Activated effector memory CD4-positive, alpha-beta T cell treated with Interleukin-2 at 50 U/mL for 16 hours (primary cell): ENCODE measurements around the gene ARL5C.

Source experiments
- DNase-seq: peaks from one replicate; pipeline ENCODE4 v3.0.0-alpha.2; 2020

ARL5C gene

DNA sequence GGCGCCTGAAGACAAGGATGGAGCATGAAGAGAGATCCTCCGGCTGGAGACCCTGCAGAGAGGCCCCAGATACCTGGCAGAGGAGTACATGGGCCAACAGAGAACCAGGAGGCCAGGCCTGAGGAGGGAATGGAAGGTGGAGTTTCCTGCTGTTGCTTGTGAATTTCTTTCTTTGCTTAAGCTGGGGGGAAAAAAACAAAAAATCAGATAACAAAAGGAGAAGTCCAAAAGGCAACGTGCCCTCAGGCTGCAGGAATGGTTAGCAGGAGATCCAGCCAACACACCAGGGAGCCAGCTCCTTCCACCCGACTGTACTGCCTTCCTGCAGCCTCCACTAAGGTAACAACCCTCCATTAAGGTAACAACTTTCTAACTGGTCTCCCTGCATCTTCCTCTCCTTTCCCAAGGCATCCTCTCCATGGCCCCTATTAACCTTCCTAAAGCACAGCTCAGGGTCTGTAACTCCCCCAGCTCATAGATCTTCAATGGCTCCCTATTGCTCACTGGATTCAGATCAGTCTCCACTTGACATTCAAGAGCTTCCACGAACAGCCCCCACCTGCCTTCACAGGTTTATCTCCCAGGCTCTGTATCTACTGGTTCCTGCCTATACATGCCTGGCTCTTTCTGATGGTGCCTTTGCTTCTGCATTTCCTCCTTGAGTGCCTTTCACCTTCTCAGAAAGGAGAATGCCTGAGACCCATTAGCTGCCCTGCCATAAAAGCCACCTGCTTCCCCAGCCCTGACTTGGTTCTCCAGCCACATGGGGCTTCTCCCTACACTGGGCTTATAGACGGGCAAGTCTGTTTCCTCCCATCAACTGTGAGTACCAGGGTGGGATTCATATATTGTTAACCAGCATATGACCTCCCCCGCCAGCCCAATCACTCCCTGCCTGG lies 725 bp upstream of the ARL5C start:
- DNase-seq, result no peak

DNA sequence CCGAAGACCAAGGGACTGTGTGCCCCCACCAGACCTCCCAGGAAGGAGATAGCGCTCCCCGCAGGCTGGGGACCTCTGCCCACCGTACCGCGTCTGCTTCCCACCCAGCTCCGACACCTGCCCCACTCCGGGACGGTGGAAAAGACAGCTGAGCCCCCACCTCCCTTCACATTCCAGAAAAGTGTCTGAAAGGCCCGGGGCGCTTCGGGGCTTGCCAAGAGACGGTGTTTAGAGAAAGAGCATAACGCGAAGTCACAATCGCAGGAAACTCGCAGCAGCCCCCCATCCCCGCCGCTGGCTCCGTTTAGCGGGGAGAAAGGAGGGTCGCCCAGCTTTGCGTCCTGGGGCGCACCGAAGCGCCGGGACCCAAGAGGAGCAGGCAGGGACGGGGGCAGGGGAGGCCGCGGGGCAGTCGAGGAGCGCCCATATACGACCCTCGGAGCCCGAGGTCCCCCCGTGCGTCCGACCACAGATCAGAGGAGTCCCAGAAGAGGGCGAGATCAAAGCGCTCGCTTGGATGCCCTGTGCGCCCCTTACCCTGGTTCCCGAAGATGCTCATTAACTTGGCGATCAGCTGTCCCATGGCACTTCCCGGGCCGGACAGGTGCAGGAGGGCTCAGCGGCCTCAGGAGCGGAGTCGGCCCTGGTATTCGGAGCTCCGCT lies 652 bp downstream of the ARL5C start:
- no peak for DNase-seq

DNA sequence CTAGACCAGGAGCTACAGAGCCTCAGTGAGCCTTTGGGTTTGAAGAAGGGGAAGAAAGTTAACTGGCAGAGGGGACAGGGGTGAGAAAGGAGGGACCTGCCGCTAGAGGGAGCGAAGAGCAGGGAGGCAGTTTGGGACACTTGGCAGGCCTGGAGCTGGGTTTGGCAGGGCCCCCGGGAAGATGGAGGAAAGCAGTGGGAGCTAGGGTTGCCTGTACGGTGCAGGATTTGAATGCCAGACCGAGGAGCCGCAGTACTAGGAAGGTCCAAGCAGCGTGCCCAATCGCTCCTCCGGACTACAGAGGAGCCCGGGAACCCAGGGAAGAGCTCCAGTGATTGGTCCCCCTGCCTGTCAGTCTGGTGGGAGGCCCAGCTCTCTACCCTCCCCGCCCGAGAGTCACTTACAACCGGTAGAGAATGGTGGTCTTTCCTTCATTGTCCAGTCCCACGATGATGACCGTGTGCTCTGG lies 1.3 kb downstream of the ARL5C start:
- DNase-seq, result peak; percentile 52

DNA sequence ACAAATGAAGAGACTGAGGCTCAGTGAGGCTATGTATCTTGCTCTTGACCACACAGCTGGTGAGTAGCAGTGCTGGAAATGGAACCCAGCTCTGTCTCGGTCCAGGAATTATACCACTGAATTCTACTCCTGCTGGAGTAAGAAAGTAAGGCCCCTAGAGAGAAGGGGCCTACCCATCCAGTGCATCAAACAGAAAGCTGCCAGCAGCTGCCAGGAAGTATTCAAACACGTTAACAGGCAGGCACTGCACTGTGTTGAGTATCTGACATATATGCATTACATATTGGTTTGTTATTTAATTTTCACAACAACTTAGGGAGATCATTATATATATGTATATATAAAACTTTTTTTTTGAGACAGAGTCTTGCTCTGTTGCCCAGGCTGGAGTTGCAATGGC lies 4.0 kb downstream of the ARL5C start:
- DNase-seq, result no peak

DNA sequence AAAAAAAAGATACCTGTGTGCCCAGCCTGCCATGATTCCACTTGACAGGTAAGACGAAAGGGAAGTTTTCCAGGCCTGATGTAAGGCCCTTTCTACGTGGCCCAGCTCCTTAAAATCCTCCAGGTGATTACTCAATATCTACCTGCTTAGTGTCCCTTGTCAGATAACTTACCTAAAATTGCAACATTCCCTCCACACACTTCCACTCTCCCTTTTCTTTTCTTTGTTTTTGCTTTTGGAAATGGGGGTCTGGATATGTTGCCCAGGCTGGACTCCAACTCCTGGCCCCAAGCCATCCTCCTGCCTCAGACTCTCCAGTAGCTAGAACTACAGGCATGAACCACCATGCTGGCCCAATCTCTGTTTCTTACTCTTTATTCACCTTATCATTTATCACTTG lies 7.3 kb downstream of the ARL5C start:
- DNase-seq, result no peak

DNA sequence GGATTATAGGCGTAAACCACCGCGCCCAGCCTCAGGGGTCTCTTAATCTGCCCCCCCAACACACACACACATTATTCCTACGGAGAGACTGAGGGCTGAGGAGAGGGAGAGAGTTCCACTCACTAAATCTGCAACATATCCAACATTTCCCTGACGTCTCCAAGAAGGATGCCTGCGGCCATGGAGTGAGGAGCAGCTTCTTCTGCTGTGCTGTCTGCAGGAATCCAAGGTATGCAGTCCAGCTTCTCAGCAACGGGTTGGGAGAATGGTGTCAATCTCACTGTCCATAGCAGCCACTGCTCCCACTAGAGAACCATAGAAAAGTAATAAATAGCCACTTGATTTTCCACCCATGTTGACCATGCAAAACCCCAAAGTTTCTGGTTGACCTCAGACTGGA lies 9.5 kb downstream of the ARL5C start:
- DNase-seq, result no peak

DNA sequence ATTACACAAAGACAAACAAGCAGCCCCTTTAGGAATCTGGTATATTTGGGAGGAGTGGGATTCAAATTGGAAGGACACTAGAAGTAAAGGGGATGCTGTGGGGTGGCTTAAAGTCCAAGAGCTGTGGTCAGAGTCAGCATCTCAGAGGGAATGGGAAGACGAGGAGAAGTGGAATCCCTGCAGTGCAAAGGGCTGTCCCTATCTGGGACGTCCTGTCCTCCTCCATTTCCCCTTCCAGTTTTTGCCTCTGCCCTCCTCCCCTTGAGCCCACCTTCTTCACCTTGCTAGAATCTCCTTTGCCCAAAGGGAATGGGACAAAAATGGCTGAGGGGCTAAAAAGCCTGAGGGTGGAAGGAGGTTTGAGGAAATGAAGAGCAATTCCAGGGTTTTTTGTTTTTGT lies 10.3 kb downstream of the ARL5C start:
- DNase-seq, result no peak

DNA sequence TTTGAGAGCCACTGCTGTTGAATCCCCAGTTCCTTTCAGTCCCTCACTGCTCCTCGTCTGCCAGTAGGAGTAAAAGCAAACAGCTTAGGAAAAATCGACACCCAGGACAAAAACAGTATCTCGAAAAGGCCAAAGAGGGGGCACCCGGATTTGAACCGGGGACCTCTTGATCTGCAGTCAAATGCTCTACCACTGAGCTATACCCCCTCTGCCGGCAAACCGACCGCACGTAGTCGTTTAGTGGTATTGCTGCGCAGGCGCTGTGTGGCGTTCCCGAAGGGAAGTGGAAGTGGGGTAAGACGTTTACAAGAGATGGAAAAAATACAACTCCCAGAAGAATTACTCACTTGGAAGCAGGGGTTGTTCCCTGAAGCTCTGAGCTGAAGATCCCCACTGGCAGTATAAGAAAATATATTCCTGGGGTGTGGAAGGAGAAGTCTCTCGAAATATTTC lies 12.3 kb downstream of the ARL5C start:
- peak; percentile 87 for DNase-seq

DNA sequence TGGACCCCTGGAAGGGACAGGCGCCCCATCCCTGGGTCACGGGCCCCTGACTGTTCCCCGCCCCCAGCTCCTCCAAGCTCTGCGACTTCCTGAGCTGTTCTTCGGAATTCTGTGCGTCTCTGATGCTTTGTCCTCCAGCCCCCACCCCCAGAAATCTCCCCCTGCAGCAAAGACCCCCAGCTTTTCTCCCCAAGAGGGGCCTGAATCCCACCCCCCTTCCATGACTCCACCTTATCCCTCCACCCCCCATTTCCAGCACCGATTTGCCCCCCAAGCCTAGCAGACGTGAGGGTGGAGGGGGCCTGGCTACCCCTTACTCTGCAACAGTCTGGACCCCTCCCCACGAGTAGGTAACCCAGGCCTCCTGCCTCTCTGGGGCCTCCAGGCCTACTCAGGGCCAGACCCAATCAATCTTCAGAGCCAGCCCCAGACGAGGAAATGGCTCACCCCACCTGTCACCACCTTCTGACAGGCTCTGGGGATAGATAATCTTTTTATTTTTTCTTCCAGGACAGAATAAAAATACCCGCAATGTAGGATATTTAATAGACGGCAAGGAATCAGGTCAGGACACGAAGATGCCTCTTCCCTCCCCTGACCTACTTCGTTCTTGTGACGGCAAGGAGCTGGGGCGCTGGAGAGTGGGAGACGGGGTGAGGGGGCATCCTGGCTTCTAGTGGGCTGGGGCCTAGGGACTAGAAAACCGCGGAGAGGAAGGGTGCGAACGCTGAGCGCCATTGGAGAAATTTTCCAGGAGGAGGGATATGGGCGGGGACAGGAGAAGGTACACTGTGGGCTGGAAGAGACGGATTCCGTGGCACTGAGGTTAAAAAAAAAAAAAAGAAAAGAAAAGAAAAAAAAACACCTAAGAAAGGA lies 13.8 kb downstream of the ARL5C start:
- DNase-seq, result no peak

DNA sequence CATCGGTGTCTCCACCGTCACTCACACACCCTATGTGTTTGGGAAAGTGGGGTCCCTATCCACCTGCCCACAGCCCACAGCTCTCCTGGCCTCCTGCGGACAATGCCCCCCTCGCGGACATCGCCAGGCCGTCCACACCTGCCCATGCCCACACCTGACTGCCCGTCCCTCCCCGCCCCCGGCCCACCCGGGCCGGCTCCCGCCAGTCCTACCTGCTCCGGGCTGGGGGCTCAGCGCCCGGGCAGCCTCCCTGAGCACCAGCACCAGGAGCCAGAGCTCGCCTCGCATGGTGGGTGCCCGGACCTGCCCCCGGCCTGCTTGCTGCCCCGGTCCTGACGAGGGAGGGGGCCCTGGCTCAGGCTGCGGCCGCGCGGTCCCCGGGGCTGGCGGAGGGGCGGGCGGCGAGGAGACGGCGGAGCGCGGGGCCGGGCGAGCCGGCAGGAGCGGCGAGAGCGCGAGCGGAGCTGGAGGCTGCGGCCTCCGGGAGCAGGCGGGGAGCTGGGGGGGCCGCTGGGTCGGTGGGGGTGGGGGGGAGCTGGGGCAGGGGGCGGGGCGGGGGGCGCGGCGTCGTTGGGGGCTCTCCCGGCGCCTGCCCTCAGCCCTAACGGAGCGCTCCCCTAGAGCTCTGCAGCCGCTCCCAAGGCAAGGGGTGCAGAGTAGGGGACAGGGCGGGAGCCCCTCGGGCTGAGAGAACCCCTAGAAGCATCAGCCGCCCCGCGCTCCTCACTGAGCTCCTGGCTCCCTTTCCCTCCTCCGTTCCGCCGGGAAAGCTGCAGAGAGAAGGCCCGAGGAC lies 14.6 kb downstream of the ARL5C start, which contains the start of gene PLXDC1:
Gene PLXDC1 (minus strand): TSS at position 488 of the 793 bp plus-strand sequence. CDS start 200 bp downstream, at position 288.
- DNase-seq, result no peak

DNA sequence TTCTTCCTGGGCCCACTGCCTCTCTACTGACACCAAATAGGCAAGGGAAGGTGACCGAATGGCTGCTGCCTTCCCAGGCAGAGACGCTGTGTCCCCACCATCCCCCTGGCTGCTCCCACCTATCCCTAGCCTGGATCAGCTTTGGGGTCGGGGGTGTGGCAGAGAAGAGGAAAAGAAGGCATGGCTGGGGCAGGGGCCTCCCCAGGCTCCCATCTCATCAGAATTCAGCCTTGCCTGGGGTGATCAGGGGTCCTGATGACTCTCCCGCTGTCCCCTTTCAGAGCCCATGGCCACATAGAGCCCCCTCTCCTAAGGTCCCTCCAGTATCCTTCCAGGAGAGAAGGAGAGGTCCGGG lies 15.2 kb downstream of the ARL5C start:
- DNase-seq, result no peak

DNA sequence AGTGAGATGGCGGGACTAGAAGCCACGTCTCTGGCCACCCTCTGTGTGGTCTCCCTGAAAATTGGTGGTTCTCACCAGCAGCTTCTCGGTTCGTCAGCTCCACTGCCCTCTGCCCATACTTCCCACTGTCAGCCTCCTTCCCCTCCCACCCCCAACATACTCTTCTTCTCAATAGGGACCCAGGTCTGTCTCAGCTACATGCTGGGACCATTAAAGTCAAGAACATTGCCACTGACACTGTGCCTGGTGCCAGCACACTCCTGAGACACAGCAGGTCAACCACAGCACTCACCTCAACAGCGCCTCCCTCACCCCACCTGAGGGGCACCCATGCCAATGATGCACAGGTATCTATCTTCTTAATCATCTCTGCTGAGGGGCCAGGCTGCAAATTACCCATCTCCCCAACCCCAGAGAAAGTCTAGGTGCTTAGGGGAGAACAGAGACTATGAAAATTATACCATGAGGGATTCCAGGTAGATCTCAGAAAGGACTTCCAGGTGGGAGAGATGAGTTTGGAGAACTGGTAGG lies 15.8 kb downstream of the ARL5C start:
- no peak for DNase-seq

DNA sequence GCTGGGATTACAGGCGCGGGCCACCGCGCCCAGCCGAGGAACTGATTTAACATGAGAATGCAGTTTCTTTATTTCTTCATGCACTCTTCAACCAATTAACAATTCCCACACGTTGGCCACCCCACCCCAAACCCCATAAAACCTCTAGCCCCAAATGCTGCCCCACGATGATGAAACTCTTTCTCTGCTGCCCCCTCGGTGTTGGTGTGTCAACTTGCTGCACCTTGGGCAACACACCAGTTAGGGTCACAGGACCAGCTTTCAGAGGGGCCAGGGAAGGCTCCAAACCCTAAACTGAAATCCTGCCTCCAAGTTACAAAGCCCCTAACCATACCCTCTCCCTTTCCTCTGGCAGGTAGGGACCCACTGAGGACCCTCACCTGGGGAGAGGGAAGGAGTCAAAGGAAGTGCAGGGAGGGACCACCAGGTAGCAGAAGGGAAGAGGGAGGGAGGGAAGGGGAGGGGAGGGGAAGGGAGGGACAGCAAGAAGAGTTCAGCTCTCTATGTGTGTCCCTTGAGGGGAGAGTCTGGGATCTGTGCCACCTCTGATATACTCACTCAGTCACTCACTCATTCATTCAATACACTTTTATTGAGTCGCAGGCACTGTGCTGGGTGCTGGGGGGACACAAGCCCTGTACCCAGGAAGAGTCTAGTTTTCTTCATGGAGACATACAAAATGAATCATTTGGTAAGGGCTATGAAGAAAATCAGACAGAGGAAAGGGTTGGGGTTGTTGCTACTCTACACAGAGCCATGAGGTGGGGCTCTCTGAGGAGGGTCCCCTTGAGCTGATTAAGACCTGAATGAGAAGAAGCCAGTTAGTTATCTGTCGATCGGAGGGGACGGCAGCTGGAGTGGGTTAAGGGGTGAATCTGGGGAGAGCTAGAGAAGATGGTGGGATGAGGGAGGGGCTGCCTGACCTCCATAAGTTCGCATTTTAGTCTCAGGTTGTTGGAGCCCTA lies 18.5 kb downstream of the ARL5C start:
- no peak for DNase-seq

DNA sequence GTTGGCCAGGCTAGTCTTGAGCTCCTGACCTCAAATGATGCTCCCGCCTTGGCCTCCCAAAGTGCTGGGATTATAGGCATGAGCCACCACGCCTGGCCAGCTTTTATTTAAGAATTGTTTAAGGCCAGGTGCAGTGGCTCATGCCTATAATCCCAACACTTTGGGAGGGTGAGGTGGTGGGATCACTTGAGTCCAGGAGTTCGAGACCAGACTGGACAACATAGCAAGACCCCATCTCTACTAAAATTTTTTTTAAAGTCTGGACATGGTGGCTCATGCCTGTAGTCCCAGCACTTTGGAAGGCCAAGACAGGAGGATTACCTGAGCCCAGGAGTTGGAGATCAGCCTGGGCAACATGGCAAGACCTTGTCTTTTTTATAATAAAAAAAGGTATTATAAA lies 19.7 kb downstream of the ARL5C start:
- DNase-seq, result no peak

DNA sequence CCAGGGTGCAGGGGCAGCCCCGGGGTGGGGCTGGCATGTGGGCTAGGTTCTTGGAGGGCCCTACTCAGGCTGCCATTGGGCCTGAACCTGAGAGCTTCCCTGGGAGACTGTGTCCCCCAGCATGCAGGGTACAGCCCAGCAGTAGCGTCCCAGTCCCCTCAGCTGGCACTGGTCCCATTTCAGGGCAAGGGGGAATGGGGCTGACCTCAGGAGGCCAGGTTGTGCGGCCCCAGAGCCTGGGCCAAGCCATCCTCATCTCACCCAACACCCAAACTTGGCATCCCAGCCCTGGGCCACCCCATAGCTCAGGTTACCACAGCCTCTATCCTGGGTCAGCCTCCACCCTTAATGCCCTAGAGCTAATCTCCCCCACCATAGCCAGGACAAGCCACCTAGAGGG lies 20.8 kb downstream of the ARL5C start:
- no peak for DNase-seq

DNA sequence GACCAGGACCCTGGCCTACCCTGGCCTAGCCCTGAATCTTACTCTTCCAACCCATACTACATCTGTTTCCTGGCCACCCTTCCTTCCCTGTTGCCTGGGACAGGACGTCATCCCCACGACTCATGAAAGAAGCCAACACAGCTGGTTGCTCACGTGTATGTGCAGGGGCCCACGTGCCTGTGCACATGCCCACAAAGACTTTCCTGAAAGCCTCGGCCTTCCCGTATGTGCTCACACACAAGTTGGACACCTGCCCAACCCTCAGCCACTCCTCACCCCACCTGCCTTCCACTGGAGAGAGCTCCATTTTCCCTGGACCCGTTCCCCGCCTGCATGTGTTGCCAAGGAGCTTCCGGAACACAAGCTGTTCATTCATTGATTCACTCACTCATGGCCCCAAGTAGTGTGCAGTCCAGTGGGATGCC lies 21.5 kb downstream of the ARL5C start:
- no peak for DNase-seq

DNA sequence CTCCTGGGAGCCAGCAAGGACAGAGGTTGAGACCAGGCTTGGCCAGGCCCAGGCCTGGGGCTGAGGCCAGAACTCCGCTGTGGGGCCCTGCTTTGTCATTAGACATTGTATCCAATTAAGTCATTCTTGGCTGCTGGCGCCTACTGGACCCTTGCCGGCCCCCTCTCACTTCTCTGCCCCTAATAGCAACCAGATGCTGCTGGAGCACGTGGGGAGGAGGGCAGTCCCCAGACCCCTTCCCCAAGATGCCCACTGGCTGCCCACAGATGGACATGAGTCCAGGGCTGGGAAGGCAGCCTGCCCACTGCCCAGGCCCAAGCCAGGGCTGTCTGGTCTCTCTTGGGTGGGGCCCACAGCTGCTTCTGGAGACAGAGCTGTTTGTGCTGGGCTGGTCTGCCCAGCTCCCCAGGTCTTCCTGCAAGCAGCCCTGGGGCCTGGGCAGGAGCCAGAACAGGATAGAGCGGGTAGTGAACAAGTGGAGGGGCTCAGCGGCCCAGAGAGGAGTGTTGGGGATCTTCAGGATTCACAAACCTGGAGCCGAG lies 22.3 kb downstream of the ARL5C start:
- DNase-seq, result no peak

DNA sequence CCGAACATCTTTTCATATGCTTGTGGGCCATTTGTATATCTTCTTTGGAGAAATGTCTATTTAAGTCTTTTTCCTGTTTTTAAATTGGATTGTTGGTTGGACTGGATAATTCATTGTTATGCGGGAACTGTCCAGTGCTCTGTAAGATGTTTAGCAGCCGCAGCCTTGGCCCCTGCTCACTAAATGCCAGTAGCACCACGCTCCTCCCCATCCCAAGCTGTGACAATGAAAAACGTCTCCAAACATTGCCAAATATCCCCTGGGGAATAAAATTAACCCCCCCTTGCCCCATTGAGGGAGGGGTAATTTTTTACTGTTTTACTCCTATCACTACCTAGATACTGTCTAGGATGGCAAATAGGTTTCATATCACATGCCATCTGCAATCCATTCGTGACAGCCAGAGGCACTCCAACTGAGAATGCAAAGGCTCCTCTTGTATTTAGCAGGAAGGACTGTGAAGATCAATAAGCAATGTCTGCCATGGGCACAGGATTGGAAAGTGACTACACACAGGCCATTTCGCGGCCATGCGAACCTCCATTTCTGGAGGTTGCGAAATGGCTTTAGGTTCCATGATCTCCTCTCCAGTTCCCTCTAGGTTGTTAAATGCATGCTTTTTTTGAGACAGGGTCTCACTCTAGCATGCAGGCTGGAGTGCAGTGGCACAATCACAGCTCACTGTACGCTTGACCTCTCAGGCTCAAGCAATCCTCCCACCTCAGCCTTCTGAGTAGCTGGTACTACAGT lies 23.9 kb downstream of the ARL5C start:
- no peak for DNase-seq

DNA sequence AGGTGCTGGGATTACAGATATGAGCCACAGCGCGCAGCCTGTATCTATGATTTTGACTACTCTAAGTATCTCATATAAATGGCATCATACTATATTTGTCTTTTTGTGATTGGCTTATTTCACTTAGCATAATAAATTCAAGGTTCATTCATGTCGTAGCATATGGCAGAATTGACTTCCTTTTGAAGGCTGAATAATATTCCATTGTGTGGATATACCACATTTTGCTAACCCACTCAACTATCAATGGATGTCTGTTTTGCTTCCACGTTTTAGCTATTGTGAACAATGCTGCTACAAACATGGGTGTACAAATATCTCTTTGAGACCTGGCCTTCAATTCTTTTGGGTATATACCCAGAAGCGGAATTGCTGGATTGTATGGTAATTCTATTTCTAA lies 24.7 kb downstream of the ARL5C start:
- DNase-seq, result no peak

DNA sequence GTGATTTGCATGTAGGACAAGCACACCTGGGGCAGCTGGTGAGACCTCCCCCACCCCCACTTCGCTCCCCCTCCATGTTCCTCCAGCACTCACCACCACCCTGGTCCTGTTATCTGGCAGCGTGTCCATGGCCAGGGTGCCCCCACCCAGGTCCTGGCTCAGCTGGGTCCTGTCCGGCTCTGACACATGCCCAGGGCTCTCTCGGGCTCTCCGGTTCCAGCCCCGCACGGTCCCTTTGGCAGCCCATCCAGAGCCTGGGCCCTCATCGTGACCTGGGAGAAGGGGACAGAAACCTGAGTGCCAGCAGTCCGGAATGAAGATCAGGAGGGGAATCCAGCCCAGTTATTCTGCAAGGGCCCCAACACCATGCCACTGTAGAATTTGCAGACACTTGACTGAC lies 26.4 kb downstream of the ARL5C start:
- no peak for DNase-seq
